ENCODE data around the gene PNPLA3.

The PNPLA3 gene

DNA sequence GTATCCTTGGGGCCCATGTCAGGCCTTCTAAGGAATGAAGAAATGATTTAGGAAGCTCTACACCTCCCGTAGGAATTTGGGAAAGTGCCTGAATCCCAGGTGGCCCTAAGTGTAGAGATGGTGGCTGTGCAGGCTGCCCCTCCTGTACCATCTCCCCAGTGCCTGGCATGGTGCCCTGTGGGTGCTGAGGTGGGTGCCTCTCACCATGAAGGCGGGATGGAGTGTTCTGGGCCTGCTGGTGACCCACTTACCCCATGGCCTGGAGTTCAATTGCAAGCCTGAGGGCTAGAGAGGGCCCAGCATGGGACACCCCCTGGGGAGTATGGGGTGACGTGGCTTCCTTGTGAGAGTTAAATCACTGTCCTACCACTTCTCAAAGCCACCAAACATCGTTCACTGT, 51.4 kb downstream of the PNPLA3 start:
- TF ChIP-seq MYC (IDR thresholded peaks at IDR 0.05; ENCODE audit: low read depth, low read length) (no peak), CTCF (IDR thresholded peaks at IDR 0.05; ENCODE audit: low read depth, low read length) (no peak), POLR2A (IDR thresholded peaks at IDR 0.05; ENCODE audit: extremely low read depth, insufficient read length) (no peak)
- TF ChIP-seq, protein P1, sequence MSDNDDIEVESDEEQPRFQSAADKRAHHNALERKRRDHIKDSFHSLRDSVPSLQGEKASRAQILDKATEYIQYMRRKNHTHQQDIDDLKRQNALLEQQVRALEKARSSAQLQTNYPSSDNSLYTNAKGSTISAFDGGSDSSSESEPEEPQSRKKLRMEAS (IDR thresholded peaks at IDR 0.05; ENCODE audit: low read depth, low read length) = no peak

GRCh38 chr22:43976861-43977795, 53.5 kb downstream of the PNPLA3 start:
- no peak for DNase-seq (ENCODE audit: low read depth)
- TF ChIP-seq POLR2A (IDR thresholded peaks at IDR 0.05; ENCODE audit: extremely low read depth, insufficient read length) (no peak), CTCF (IDR thresholded peaks at IDR 0.05; ENCODE audit: low read depth, low read length) (no peak), MYC (IDR thresholded peaks at IDR 0.05; ENCODE audit: low read depth, low read length) (no peak)
- TF ChIP-seq, protein P1 (IDR thresholded peaks at IDR 0.05; ENCODE audit: low read depth, low read length) = no peak
- H3K4me3 ChIP-seq (ENCODE audit: low read depth, low read length) = no peak overlapping the region

More for the DNA sequence above, 51.4 kb downstream of the PNPLA3 start:
- H3K4me3 ChIP-seq (ENCODE audit: low read depth, low read length) = no peak overlapping the region
- no peak for DNase-seq (ENCODE audit: low read depth)

- no peak for DNase-seq (ENCODE audit: low read depth)
- TF ChIP-seq MYC (IDR thresholded peaks at IDR 0.05; ENCODE audit: low read depth, low read length) (no peak), POLR2A (IDR thresholded peaks at IDR 0.05; ENCODE audit: extremely low read depth, insufficient read length) (no peak), CTCF (IDR thresholded peaks at IDR 0.05; ENCODE audit: low read depth, low read length) (no peak)
- TF ChIP-seq, protein P1 (IDR thresholded peaks at IDR 0.05; ENCODE audit: low read depth, low read length) = no peak
Observed at GRCh38 chr22:43978558-43978957, 55.0 kb downstream of the PNPLA3 start.

GRCh38 chr22:43980579-43980978, 57.0 kb downstream of the PNPLA3 start:
- TF ChIP-seq POLR2A (IDR thresholded peaks at IDR 0.05; ENCODE audit: extremely low read depth, insufficient read length) = no peak
- TF ChIP-seq MYC (IDR thresholded peaks at IDR 0.05; ENCODE audit: low read depth, low read length) = no peak
- no peak for TF ChIP-seq CTCF (IDR thresholded peaks at IDR 0.05; ENCODE audit: low read depth, low read length)
- TF ChIP-seq, protein P1 (IDR thresholded peaks at IDR 0.05; ENCODE audit: low read depth, low read length) = no peak

More at GRCh38 chr22:43978558-43978957, 55.0 kb downstream of the PNPLA3 start:
- H3K4me3 ChIP-seq (ENCODE audit: low read depth, low read length) = no peak overlapping the region

GRCh38 chr22:43980996-43981395, 57.4 kb downstream of the PNPLA3 start:
- H3K4me3 ChIP-seq (ENCODE audit: low read depth, low read length) = no peak overlapping the region
- TF ChIP-seq CTCF (IDR thresholded peaks at IDR 0.05; ENCODE audit: low read depth, low read length) = no peak
- no peak for TF ChIP-seq POLR2A (IDR thresholded peaks at IDR 0.05; ENCODE audit: extremely low read depth, insufficient read length)
- TF ChIP-seq, protein P1 (IDR thresholded peaks at IDR 0.05; ENCODE audit: low read depth, low read length) = no peak
- TF ChIP-seq MYC (IDR thresholded peaks at IDR 0.05; ENCODE audit: low read depth, low read length) = no peak
- DNase-seq (ENCODE audit: low read depth) = no peak

More at GRCh38 chr22:43980579-43980978, 57.0 kb downstream of the PNPLA3 start:
- DNase-seq (ENCODE audit: low read depth) = no peak
- no peak overlapping the region for H3K4me3 ChIP-seq (ENCODE audit: low read depth, low read length)
